ENCODE results near the gene HS3ST5.

The HS3ST5 gene

GRCh38 chr6:114138577-114139248 is 204.1 kb downstream of the HS3ST5 start:
- no peaks in the 10 kb centered on the region for H3K36me3 ChIP-seq
- H3K9me3 ChIP-seq: no peaks in the 10 kb centered on the region
- no peak overlapping the region for H3K4me3 ChIP-seq
- no peaks in the 10 kb centered on the region for H3K27me3 ChIP-seq
- intact Hi-C loops (cut with DNase I; ENCODE audit: low total_unique reads): no loop called here
- no peak for TF ChIP-seq CTCF (IDR thresholded peaks at IDR 0.05)
- H3K27ac ChIP-seq: no peak overlapping the region
- no peaks in the 10 kb centered on the region for H3K4me1 ChIP-seq
- DNase-seq: no peak

GRCh38 chr6:114135363-114135971 is 207.4 kb downstream of the HS3ST5 start:
- Histone ChIP-seq H3K9me3 (no peaks in the 10 kb centered on the region), H3K27me3 (no peaks in the 10 kb centered on the region), H3K27ac (no peak overlapping the region), H3K4me3 (no peak overlapping the region), H3K36me3 (no peaks in the 10 kb centered on the region), H3K4me1 (no peaks in the 10 kb centered on the region)
- DNase-seq: no peak
- no peak for TF ChIP-seq CTCF (IDR thresholded peaks at IDR 0.05)
- intact Hi-C loops (cut with DNase I; ENCODE audit: low total_unique reads): no loop called here

- no peak for TF ChIP-seq CTCF (IDR thresholded peaks at IDR 0.05)
- intact Hi-C loops (cut with DNase I; ENCODE audit: low total_unique reads): no loop called here
- no peak overlapping the region for H3K4me3 ChIP-seq
These were observed 209.0 kb downstream of the HS3ST5 start for GRCh38 chr6:114133816-114134215.

GRCh38 chr6:114131945-114132344 is 210.9 kb downstream of the HS3ST5 start:
- DNase-seq: no peak
- intact Hi-C loops (cut with DNase I; ENCODE audit: low total_unique reads): no loop called here
- H3K27ac ChIP-seq: no peak overlapping the region
- no peak overlapping the region for H3K4me3 ChIP-seq
- no peaks in the 10 kb centered on the region for H3K36me3 ChIP-seq
- no peaks in the 10 kb centered on the region for H3K9me3 ChIP-seq
- no peaks in the 10 kb centered on the region for H3K4me1 ChIP-seq
- H3K27me3 ChIP-seq: no peaks in the 10 kb centered on the region
- TF ChIP-seq CTCF (IDR thresholded peaks at IDR 0.05): no peak

More at GRCh38 chr6:114133816-114134215, 209.0 kb downstream of the HS3ST5 start:
- DNase-seq: no peak
- H3K27ac ChIP-seq: no peak overlapping the region
- H3K27me3 ChIP-seq: no peaks in the 10 kb centered on the region
- H3K4me1 ChIP-seq: no peaks in the 10 kb centered on the region
- no peaks in the 10 kb centered on the region for H3K9me3 ChIP-seq
- no peaks in the 10 kb centered on the region for H3K36me3 ChIP-seq

- TF ChIP-seq CTCF (IDR thresholded peaks at IDR 0.05): no peak
- Histone ChIP-seq H3K9me3 (no peaks in the 10 kb centered on the region), H3K27ac (no peak overlapping the region), H3K27me3 (no peaks in the 10 kb centered on the region), H3K4me3 (no peak overlapping the region), H3K36me3 (no peaks in the 10 kb centered on the region), H3K4me1 (no peaks in the 10 kb centered on the region)
- no peak for DNase-seq
- intact Hi-C loops (cut with DNase I; ENCODE audit: low total_unique reads): no loop called here
These were observed 217.2 kb downstream of the HS3ST5 start for GRCh38 chr6:114125576-114125975.
